Epithelial cell of alveolus of lung (primary cell): ENCODE measurements around the gene TMEM19. TPM values are rescaled to one million over a fixed set of nuclear protein-coding genes. Genes with fewer than 3 reads are reported as not detected.

ENCODE experiments used
- total RNA-seq: library from RNA; depleted of rRNA; stranded (reverse); fragments of >200 nt; gene quantifications from 2 replicates; pipeline ENCODE4 v1.2.1, GENCODE V29; 2015

Gene TMEM19
- 7.4 and 17.9 TPM in 2 replicates for total RNA-seq

DNA sequence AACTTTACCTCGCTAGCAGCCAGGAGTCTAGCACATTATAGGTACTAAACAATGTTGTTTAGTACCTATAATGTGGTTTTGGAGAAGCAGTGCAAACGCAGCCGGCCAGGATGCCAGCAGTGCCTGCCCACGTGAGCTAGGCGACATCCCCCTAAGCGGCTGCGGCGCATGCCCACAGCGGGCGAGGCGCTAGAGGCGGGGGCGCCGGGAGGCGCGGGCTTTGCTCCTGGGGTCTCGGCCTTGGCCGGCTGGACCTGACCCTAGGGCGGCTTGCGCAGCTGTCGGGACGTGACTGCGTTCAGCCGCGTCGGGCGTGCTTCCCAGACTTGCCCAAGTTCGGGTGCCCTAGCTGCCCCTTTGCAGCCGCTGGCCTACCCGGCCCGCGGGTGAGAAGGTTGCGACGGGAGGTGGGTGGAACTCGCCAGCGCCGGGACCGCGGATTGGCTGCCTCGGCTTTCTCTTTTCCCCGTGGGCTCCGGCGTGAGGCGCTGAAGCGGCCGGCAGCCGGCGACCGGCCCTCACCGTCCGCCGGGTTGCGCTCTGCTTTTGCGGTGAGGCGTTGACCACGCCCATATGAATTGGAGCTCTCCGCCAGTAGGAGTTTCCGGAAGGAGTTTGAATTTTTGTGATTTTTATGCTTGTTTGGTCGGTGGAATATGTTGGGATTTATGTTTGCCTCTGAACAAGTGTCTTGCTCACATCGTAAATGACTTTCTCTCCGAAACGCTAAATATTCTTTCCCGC is at the start of gene TMEM19:
TMEM19 (plus strand) TSS at position 169 of the 744 bp plus-strand sequence. CDS start 599 bp downstream, outside the sequence.

DNA sequence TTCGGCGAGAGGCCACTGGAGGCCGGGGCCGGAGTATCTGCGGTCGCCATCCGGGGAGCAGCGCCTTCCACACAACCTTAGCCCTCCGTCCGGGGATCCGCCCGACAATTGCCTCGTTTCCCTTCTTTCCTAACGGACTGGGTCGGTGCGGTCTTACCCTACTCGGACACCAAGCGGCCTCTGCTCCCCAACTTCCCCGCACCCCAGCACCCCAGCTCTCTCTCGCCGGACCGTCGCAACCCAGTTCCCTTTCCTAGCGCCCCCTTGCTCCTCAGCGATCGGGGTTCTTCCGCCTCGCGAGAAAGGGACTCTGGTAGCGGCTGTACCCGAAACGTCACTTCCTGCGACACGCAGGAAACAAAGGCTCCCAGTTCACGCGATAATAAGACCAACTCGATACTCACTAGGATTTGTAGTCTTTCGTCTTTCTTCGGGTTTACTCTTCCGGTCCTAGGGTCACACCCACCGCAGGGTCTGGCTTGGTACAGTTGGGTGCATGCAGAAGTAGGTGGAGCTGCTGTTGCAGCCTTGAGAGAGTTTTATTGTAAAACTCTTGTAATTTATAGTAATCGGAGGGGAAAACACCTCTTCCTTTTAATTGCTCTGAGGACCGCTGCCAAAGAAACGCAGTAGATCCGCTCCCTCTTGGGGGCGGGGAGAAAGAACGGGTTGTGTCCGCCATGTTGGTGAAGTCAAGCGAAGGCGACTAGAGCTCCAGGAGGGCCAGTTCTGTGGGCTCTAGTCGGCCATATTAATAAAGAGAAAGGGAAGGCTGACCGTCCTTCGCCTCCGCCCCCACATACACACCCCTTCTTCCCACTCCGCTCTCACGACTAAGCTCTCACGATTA is 22.1 kb upstream of the TMEM19 start, which contains the start of the genes THAP2 and ZFC3H1:
THAP2 (plus strand) TSS at position 741 of the 850 bp plus-strand sequence. CDS start 209 bp downstream, outside the sequence.
ZFC3H1 (minus strand) TSS at position 288 of the 850 bp plus-strand sequence; CDS start at position 50, 238 bp downstream.

Other genes with a start within 250 kb of the TMEM19 start
- not detected in 2 replicates for gene LGR5, start 246.3 kb upstream of the TMEM19 start, total RNA-seq
- gene ZFC3H1, start 22.2 kb upstream of the TMEM19 start, total RNA-seq = 9.4 and 31.7 TPM in 2 replicates
- 3.4 and 4.7 TPM in 2 replicates for gene THAP2, start 21.8 kb upstream of the TMEM19 start, total RNA-seq
- gene RAB21, start 68.8 kb downstream of the TMEM19 start, total RNA-seq = 7.2 and 14.0 TPM in 2 replicates
- 12.7 and 27.8 TPM in 2 replicates for gene TBC1D15, start 153.7 kb downstream of the TMEM19 start, total RNA-seq